Adrenal gland (tissue), 12 donors: Measurements from ENCODE around the gene AK3. TPM values are rescaled to one million over a fixed set of nuclear protein-coding genes. Genes with fewer than 3 reads are reported as not detected.

Experiments
- DNase-seq, 7 donors: peaks; one replicate each; pipeline ENCODE4 v3.0.0-alpha.2; 2019 to 2020
- H3K27ac ChIP-seq, 5 donors: fragments of 200-600 bp; sonication (generic) in 4 of 5; 1 replicate in 3 of 5; 2 replicates in 2 of 5; pipeline versions ENCODE4 v1.5.1 to v1.8.0; 2016 to 2020; ENCODE audit warnings: mild to moderate bottlenecking in 1 of 5
- H3K27me3 ChIP-seq: fragments of 200-600 bp; 2 replicates; pipeline ENCODE4 v1.8.0; 2021
- H3K36me3 ChIP-seq, 2 donors: fragments of 200-600 bp; replicated peaks in 1 of 2; 1 replicate in 1 of 2; 2 replicates in 1 of 2; pipeline versions ENCODE4 v1.5.1 to v1.8.0; 2018 to 2022
- H3K4me1 ChIP-seq, 2 donors: fragments of 200-600 bp; replicated peaks in 1 of 2; 1 replicate in 1 of 2; 2 replicates in 1 of 2; pipeline versions ENCODE4 v1.5.1 to v1.8.0; 2018 to 2021
- H3K4me3 ChIP-seq, 4 donors: fragments of 200-600 bp; sonication (generic) in 3 of 4; one replicate each; pipeline ENCODE4 v1.5.1; 2016 to 2018
- H3K9me3 ChIP-seq, 3 donors: fragments of 200-600 bp; sonication (generic) in 1 of 3; replicated peaks in 1 of 3; 1 replicate in 2 of 3; 2 replicates in 1 of 3; pipeline versions ENCODE4 v1.5.1 to v1.8.0; 2016 to 2021
- POLR2A ChIP-seq, 2 donors: fragments of 450-650 bp; IDR thresholded peaks; one replicate each; pipeline ENCODE4 v1.6.1; 2017; ENCODE audit warnings: antibody characterized with exemption in 2 of 2, mild to moderate bottlenecking in 2 of 2, moderate library complexity in 1 of 2
- WGBS, 4 donors: extraction: QIAGEN DNeasy Blood & Tissue Kit in 2 of 4; methylation state at CpG; one replicate each; pipeline versions ENCODE4 v1.1.5 to v1.1.7; 2013 to 2017; 5-methylcytosine and 5-hydroxymethylcytosine counted together
- intact Hi-C, 2 donors: fragments of 100-400 bp; cut with DNase I; formaldehyde crosslinking; loops; one replicate each; pipeline versions ENCODE4 v1.14.1 to v1.15.0; 2022 to 2023
- polyA plus RNA-seq, 3 donors: library from polyadenylated mRNA; stranded (reverse); fragments of 200-250 nt in 2 of 3; fragments of 350-450 nt in 1 of 3; fragmentation: Illumina TruSeq in 1 of 3; extraction: RNeasy Lipid Tissue Mini Kit (QIAGEN cat#74804) in 1 of 3; gene quantifications; one replicate each; pipeline ENCODE4 v1.2.3, GENCODE V29; 2013 to 2014
- total RNA-seq, 9 donors: library from RNA; depleted of rRNA in 4 of 9; stranded (reverse); fragments of >200 nt in 4 of 9; fragments of 120-200 nt in 1 of 9; fragmentation: NEBNext Ultra II Directional in 1 of 9; extraction: Animal tissue kit (Norgen Biotek cat#: 25700) in 1 of 9; gene quantifications; one replicate each; pipeline versions ENCODE4 v1.1.0 to v1.2.4, GENCODE V29; 2013 to 2023
- TF ChIP-seq, protein P1 (sequence below), 6 experiments: fragments of 450-650 bp in 4 of 6; fragments of 200-600 bp in 2 of 6; sonication (generic) in 1 of 6; IDR thresholded peaks; 1 replicate in 5 of 6; 2 replicates in 1 of 6; pipeline versions ENCODE4 v1.5.1 to v1.8.0; 2016 to 2021; ENCODE audit warnings: antibody characterized with exemption in 6 of 6, mild to moderate bottlenecking in 2 of 6, moderate library complexity in 1 of 6
- donor health status: healthy with polysubstance abuse.
- donor health status: Bipolar disorder and iron deficiency.
- donor health status: DM: yes; HTN: yes; CAD: no.
- donor health status: DM: no; HTN: no; CAD: no.
- donor health status: DM: no; HTN: no; CAD: no.
- donor health status: DM: yes; HTN: yes; CAD: no.

Gene AK3
- total and polyA plus RNA-seq, 12 donors = 31.6 to 237 (median 113) TPM

DNA sequence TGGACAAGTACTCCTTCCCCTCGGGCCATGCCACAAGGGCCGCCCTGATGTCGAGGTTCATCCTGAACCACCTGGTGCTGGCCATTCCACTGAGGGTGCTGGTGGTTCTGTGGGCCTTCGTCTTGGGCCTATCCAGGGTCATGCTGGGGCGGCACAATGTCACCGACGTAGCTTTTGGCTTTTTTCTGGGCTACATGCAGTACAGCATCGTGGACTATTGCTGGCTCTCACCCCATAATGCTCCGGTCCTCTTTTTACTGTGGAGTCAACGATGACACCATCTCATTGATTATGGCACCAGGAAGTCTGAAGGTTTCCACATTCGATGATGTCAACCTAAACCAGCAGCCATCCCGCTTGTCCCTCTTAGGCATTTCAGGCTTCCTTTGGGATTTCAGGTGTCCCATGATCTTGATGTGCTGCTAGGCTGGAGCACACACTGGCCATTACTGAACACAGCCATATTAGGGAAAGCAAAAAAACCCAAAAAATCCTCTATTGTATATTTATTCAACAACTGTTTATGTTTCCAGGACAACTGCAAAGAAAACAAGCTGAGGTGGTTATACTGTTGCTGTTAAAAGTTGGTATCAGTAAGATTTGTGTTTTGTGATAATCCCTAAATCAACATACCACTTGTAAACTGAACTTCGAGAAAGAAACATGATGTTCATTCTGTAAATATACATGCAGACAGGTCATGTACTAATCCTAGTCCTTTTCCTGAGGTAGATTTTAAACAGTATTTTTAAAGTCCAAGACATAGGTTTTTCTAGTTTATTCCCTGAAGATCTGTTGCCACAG is 77.8 kb downstream of the AK3 start:
- intact Hi-C loops = loop anchor here in 1 of 2 donors (5.0 kb wide), 1 partner anchor 79 kb away; the partner anchor contains the start of gene AK3
- Histone ChIP-seq H3K36me3 (no peaks in the 10 kb centered on the region), H3K27me3 (no peaks in the 10 kb centered on the region), H3K4me3 (peak overlapping the region in 2 of 4 donors; percentile 71 to 72), H3K4me1 (peaks cover 10 to 24% of the 10 kb centered on the region in 2 donors), H3K9me3 (no peaks in the 10 kb centered on the region), H3K27ac (peak overlapping the region in 2 of 5 donors; percentile 85 to 87)
- 66 to 73% (median 69%) methylated on average over 11 to 13 of the region's 13 CpGs for WGBS, 4 donors
- peak in 1 of 7 donors; percentile 57 for DNase-seq
- TF ChIP-seq, protein P1, sequence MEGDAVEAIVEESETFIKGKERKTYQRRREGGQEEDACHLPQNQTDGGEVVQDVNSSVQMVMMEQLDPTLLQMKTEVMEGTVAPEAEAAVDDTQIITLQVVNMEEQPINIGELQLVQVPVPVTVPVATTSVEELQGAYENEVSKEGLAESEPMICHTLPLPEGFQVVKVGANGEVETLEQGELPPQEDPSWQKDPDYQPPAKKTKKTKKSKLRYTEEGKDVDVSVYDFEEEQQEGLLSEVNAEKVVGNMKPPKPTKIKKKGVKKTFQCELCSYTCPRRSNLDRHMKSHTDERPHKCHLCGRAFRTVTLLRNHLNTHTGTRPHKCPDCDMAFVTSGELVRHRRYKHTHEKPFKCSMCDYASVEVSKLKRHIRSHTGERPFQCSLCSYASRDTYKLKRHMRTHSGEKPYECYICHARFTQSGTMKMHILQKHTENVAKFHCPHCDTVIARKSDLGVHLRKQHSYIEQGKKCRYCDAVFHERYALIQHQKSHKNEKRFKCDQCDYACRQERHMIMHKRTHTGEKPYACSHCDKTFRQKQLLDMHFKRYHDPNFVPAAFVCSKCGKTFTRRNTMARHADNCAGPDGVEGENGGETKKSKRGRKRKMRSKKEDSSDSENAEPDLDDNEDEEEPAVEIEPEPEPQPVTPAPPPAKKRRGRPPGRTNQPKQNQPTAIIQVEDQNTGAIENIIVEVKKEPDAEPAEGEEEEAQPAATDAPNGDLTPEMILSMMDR (IDR thresholded peaks at IDR 0.05) = no peak
- no peak for TF ChIP-seq POLR2A (IDR thresholded peaks at IDR 0.05)

DNA sequence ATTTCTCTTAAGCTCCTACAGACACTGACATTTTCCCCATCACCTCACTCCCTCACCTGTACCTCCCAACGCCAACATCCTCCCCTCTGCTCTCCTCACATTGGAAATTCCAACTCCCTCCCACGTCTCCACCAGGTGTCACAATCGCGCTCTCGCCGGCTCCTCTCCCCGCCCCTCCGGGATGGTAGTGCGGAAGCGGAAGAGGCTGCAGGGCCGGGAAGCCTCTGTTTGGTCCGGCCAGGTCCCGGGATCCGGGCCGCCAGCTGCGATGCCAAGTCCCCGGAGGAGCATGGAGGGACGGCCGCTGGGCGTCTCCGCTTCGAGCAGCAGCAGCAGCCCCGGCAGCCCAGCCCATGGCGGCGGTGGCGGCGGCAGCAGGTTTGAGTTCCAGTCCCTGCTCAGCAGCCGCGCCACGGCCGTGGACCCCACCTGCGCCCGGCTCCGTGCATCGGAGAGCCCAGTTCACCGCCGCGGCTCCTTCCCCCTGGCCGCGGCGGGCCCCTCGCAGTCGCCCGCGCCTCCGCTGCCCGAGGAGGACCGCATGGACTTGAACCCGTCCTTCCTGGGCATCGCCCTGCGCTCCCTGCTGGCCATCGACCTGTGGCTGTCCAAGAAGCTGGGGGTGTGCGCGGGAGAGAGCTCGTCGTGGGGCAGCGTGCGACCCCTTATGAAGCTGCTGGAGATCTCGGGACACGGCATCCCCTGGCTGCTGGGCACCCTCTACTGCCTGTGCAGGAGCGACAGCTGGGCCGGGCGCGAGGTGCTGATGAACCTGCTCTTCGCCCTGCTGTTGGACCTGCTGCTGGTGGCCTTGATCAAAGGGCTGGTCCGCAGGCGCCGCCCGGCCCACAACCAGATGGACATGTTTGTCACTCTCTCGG is 78.7 kb downstream of the AK3 start, which contains the start of gene PLPP6:
Gene PLPP6, plus strand, starts transcription at position 187 of the 881 bp plus-strand sequence. Its CDS starts 82 bp downstream, at position 269.
- H3K4me1 ChIP-seq = peaks cover 10 to 24% of the 10 kb centered on the region in 2 donors
- H3K4me3 ChIP-seq = peak within 1 kb of the TSS; percentile 5 to 72 (median 55)
- TF ChIP-seq, protein P1 (IDR thresholded peaks at IDR 0.05) = peak in 5 of 6 experiments; percentile 36 to 65 (median 53)
- peak in 1 of 2 donors; percentile 61 for TF ChIP-seq POLR2A (IDR thresholded peaks at IDR 0.05)
- no peaks in the 10 kb centered on the region for H3K27me3 ChIP-seq
- peak; percentile 87 to 94 (median 90) for DNase-seq
- WGBS, 4 donors = 1 to 8% (median 4%) methylated on average over 14 to 70 of the region's 70 CpGs
- H3K36me3 ChIP-seq = no peaks in the 10 kb centered on the region
- intact Hi-C loops = loop anchor here in 1 of 2 donors (5.0 kb wide), 1 partner anchor 80 kb away; the partner anchor contains the start of gene AK3
- H3K27ac ChIP-seq = peak within 1 kb of the TSS in 4 of 5 donors; percentile 55 to 87 (median 72)
- no peaks in the 10 kb centered on the region for H3K9me3 ChIP-seq

DNA sequence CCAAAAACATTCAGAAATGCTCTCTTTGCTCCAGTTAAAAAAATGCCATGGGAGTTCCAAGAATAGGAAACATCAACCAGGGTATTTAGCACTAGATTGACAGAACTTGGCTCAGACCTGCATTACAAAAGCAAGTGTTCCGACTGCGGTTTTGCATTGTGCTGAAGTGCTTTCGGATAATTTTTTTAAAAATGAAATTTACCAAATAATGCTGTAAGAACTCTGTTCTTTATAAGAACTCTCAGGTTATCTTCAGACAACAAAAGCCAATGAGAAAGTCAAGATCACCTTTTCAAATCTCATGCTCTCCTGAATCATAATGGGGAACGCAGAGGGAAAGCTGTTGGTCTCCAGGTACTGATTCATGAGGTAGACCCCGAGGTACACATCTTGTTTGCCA is 79.4 kb downstream of the AK3 start:
- Histone ChIP-seq H3K27ac (peak overlapping the region in 3 of 5 donors; percentile 59 to 87 (median 85)), H3K36me3 (no peaks in the 10 kb centered on the region), H3K4me1 (peaks cover 10 to 24% of the 10 kb centered on the region in 2 donors), H3K9me3 (no peaks in the 10 kb centered on the region), H3K27me3 (no peaks in the 10 kb centered on the region), H3K4me3 (peak overlapping the region in 2 of 4 donors; percentile 71 to 72)
- WGBS, 4 donors = 5 to 8% (median 7%) methylated on average over 5 of the region's 5 CpGs
- intact Hi-C loops = loop anchor here in 1 of 2 donors (5.0 kb wide), 1 partner anchor 81 kb away; the partner anchor contains the start of gene AK3
- no peak for DNase-seq
- TF ChIP-seq, protein P1 (IDR thresholded peaks at IDR 0.05) = no peak
